DND-41 (cell line): ENCODE data around the gene OR5A2.

Source experiments
- EZH2 ChIP-seq: IDR thresholded peaks from 3 replicates; pipeline ENCODE4 v1.6.1; 2012; ENCODE audit warnings: borderline replicate concordance, low read depth, mild to moderate bottlenecking, moderate library complexity, low read length, inconsistent platforms; ENCODE audit not compliant: severe bottlenecking
- TF ChIP-seq, protein P1 (sequence below): IDR thresholded peaks from 2 replicates; pipeline ENCODE4 v1.5.1; 2012; ENCODE audit warnings: borderline replicate concordance, low read length, moderate library complexity, mild to moderate bottlenecking; ENCODE audit not compliant: poor library complexity, severe bottlenecking; ENCODE audit errors: extremely low read depth

DNA sequence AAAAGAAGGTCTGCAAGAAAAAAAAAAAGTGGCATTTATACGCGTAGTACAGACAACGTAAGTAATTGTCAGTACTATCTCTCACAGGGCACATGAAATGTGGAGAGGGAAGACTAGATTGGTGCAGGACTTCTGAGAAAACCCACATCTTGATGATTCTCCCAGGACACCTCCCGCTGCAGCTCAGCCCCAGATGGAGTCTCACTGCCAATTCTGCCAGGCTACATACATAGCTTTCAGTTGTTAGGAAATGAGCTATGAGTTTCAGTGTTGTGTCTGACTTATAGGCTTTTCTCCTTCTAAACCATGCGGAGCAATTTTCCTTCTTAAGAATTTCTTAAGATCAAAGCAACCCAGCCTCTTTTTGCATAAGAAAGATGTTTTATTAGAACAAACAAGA, 9.6 kb downstream of the OR5A2 start:
- TF ChIP-seq, protein P1, sequence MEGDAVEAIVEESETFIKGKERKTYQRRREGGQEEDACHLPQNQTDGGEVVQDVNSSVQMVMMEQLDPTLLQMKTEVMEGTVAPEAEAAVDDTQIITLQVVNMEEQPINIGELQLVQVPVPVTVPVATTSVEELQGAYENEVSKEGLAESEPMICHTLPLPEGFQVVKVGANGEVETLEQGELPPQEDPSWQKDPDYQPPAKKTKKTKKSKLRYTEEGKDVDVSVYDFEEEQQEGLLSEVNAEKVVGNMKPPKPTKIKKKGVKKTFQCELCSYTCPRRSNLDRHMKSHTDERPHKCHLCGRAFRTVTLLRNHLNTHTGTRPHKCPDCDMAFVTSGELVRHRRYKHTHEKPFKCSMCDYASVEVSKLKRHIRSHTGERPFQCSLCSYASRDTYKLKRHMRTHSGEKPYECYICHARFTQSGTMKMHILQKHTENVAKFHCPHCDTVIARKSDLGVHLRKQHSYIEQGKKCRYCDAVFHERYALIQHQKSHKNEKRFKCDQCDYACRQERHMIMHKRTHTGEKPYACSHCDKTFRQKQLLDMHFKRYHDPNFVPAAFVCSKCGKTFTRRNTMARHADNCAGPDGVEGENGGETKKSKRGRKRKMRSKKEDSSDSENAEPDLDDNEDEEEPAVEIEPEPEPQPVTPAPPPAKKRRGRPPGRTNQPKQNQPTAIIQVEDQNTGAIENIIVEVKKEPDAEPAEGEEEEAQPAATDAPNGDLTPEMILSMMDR = no peak
- no peak for TF ChIP-seq EZH2
